HG03139 (cell line): ENCODE data around the gene ICAM5.
A peak's percentile ranks its signal among the peaks of the same experiment; 100 is the strongest.
"Not testable (repeated sequence)": the region's sequence is repeated elsewhere in the genome, so short reads cannot be mapped to it uniquely, and the experiment has no call there.

Source experiments
- ATAC-seq: cut with Tn5 transposase; IDR thresholded peaks from one replicate; pipeline ENCODE4 v1.9.1; 2021; ENCODE audit not compliant: unreplicated experiment

Gene ICAM5

GRCh38 chr19:10289836-10290356 lies at the start of gene ICAM5:
Gene ICAM5 (plus strand): TSS chr19:10289952. CDS start chr19:10290044, 92 bp downstream.
- no peak for ATAC-seq

DNA sequence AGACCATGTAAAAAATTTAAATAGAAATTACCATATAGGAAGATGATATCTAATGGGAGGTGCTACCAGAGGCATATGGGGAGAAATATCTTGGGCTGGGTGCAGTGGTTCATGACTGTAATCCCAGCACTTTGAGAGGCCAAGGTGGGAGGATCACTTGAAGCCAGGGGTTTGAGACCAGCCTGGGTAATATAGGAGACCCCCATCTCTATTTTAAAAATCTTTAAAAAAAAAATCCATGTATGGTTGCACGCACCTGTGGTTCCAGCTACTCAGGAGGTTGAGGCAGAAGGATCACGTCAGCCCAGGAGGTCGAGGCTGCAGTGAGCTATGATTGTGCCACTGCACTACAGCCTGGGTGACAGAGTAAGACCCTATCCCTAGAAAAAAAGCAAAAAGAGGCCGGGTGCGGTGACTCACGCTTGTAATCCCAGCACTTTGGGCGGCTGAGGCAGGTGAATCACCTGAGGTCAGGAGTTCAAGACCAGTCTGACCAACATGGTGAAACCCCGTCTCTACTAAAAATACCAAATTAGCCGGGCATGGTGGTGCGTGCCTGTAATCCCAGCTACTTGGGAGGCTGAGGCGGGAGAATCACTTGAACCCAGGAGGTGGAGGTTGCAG lies 47.8 kb upstream of the ICAM5 start:
- not testable (repeated sequence) for ATAC-seq

- no peak for ATAC-seq
These were observed 46.1 kb upstream of the ICAM5 start for GRCh38 chr19:10243606-10244005.

GRCh38 chr19:10245189-10245939 lies 44.4 kb upstream of the ICAM5 start:
- ATAC-seq = no peak

DNA sequence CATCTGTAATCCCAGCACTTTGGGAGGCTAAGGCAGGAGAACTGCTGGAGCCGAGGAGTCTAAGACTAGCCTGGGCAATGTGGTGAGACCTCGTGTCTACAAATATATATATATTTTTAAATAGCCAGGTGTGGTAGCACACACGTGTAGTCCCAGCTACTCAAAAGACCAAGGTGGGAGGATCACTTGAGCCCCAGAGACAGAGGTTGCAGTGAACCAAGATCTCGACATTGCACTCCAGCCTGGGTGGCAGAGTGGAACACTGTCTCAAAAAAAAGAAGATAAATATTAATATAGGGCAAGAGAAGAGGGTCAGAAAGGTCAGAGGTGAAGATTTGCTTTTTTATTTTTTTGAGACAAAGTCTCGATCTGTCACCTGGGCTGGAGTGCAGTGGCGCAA lies 43.2 kb upstream of the ICAM5 start:
- no peak for ATAC-seq

- ATAC-seq = peak; percentile 87
These were observed 37.7 kb upstream of the ICAM5 start, which contains the start of gene MRPL4 for GRCh38 chr19:10251792-10252694. Gene MRPL4 (plus strand): TSS chr19:10252214. CDS start chr19:10252254, 40 bp downstream.

DNA sequence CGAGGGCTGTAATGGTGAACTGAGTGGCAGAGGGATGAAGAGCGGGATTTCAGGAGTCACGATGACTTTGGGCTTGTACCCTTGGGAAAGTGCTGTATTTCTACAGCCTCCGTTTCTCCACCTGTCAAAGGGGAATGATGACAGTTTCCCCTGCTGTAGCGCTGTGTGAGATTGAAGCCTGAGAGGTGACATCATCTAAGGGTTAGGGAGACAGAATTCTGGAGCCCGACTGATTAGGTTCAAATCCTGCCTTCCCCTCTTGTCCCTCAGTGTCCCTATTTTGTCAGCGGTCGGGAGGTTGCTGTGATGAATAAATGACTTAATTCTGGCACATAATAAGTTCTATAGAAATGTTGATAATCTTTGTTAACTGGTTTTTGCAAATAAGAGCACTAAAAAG lies 37.0 kb upstream of the ICAM5 start:
- ATAC-seq = no peak

DNA sequence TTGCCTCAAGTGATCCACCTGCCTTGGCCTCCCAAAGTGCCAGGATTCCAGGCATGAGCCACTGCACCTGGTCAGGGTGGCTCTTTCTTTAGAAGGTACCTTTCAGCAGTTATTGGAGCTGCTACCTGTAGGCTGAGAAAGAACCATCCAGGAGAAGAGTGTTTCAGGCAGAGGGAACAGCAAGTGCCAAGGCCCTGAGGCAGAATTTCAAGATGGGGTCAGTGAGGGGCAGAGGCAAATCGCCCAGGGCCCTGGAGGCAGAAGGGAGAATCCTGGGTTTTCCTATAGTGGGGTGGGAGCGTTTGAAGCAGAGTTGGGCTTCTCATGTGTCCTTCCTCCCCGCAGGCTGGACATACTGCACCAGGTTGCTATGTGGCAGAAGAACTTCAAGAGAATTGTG lies 35.5 kb upstream of the ICAM5 start:
- no peak for ATAC-seq

DNA sequence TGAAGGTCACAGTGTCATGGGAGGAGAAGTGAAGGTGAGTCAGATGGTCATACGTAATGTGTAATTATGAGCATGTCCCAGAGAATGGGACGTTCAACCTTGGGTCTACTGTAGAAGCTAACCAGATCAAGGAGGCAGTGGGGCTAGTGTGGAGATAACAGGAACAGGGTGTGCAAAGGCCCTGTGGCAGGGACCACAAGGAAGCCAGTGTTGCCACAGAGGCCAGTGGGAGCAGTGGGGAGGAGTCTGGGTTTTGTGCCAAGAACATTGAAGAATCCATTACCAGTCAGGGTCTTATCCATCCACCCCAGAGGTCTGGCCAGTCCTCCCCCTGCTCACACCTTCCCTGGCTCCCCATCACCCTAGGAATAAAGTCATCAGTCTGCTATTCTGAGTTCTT lies 34.4 kb upstream of the ICAM5 start:
- ATAC-seq = no peak

DNA sequence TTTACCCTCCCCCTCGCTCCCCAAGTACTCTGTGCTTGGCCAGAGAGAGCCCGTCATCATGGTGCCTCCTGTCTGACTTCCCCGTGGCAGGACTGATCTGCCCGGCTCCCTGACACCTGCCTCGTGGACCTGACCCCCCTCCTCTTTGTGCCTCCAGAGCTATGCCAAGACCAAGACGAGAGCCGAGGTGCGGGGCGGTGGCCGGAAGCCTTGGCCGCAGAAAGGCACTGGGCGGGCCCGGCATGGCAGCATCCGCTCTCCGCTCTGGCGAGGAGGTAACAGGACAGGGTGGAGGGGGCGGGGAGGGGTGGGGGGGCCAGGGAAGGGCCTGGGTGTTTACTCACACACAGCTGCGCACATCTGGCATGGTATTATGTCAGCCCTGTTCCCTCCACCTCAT lies 33.2 kb upstream of the ICAM5 start:
- no peak for ATAC-seq

- ATAC-seq = no peak
These were observed 32.7 kb upstream of the ICAM5 start for GRCh38 chr19:10256970-10257615.

DNA sequence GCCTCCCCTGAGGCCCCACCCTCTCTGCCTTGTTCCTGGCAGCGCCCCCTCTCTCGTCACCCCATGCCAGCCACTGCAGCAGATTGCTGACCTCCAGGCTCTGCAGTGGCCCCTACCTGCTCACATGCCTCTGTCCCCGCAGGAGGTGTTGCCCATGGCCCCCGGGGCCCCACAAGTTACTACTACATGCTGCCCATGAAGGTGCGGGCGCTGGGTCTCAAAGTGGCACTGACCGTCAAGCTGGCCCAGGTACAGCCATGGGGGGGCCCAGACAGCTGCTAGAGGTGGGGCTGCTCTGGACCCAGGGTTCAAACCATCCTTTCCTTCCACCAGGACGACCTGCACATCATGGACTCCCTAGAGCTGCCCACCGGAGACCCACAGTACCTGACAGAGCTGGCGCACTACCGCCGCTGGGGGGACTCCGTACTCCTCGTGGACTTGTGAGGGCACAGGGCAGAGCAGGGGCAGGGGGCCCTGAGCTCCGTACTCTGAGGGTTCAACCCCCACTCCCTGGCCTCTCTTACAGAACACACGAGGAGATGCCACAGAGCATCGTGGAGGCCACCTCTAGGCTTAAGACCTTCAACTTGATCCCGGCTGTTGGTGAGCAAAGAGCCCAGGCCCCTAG lies 31.6 kb upstream of the ICAM5 start:
- ATAC-seq = no peak

- ATAC-seq = no peak
These were observed 30.4 kb upstream of the ICAM5 start for GRCh38 chr19:10259162-10259905.

GRCh38 chr19:10260141-10260584 lies 29.6 kb upstream of the ICAM5 start:
- ATAC-seq = no peak

DNA sequence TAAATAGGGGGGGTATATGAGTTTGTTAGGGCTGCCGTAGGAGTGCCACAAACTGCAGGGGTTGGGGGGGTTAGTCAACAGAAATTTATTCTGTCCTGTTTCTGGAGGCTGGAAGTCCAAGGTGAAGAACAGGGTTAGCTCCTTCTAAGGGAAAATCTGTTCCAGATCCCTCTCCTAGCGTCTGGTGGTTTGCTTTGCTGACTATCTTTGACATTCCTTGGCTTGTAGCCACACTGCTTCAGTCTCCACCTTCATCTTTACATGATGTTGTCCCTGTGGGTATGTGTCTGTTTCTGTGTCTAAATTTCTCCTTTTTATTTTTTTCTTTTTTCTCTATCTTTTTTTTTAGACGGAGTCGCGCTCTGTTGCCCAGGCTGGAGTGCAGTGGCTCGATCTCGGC lies 27.0 kb upstream of the ICAM5 start:
- no peak for ATAC-seq

- ATAC-seq = no peak
These were observed 23.0 kb upstream of the ICAM5 start for GRCh38 chr19:10266706-10267105.

DNA sequence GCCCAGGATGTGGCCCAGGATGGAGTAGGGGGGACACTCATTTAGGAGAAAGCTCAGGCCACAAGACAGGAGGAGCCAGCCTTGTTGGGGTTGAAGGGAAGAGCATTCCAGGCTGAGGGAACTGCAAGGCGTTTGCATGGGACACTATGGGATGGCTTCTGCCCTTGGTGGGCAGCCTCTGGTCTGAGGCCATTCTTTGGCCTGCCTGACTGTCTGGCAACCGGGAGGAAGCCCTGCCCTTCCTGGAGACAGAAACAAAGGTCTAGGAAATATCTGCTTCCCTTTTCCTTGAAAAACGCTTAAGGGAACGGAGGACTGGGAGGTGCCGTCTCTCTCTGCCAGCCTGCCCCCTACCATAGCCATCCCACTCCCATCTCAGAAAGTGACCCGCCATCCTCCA lies 21.7 kb upstream of the ICAM5 start:
- no peak for ATAC-seq

DNA sequence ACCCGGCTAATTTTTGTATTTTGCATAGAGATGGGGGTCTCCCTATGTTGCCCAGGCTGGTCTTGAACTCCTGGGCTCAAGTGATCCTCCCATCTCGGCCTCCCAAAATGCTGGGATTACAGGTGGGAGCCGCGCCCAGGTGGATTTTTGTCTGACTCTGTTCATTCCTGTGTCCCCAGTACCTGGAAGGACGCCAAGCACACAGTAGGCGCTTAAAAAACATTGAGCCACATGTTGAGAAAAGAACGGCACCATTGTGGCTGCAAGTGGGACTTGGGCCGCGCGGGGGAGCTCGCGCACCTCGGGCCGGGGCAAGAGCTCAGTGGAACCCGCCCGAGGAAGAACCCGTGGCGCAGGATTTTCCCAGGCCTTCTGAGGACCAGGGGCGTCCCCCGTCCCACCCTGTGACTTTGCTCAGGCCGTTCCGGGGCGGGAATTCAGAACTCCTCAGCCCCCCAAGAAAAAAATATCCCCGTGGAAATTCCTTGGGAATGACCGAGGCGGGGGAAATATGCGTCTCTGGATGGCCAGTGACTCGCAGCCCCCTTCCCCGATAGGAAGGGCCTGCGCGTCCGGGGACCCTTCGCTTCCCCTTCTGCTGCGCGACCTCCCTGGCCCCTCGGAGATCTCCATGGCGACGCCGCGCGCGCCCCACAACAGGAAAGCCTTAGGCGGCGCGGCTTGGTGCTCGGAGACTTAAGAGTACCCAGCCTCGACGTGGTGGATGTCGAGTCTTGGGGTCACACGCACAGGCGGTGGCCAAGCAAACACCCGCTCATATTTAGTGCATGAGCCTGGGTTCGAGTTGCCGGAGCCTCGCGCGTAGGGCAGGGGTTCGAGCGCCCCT lies 20.2 kb upstream of the ICAM5 start:
- no peak for ATAC-seq

GRCh38 chr19:10270180-10270615 lies 19.6 kb upstream of the ICAM5 start:
- ATAC-seq = no peak
